Tongue (tissue), 2 donors: ENCODE data around the gene PARP4. TPM values are rescaled to one million over a fixed set of nuclear protein-coding genes. Genes with fewer than 3 reads are reported as not detected.
A peak's percentile ranks its signal among the peaks of the same experiment; 100 is the strongest.
"Not testable (repeated sequence)": the region's sequence is repeated elsewhere in the genome, so short reads cannot be mapped to it uniquely, and the experiment has no call there.

Source experiments
- DNase-seq: peaks from one replicate; pipeline ENCODE4 v3.0.0-alpha.2; 2015
- total RNA-seq: library from RNA; depleted of rRNA; stranded (reverse); fragments of >200 nt; gene quantifications from one replicate; pipeline ENCODE4 v1.2.3, GENCODE V29; 2014

PARP4 gene
- total RNA-seq, 1 donor from 2014 or later, result 37.0 TPM

DNA sequence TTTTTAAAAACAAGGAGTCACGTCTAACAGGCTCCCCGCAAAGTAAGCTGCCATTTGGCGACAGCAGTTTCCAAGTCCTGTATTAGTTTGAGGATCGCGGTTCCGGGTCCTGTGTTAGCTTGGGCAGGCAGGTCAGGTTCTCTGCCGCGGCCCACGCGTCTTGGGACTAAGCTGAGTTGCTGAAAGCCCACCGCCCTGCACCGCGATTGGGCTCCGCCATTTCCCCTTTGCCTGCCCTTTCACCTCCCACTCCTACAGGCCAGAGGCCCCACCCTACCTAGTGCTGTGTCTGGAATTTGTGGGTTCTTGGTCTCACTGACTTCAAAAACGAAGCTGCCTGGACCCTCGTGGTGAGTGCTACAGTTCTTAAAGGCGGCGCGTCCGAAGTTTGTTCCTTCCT is 6.8 kb downstream of the PARP4 start:
- DNase-seq, result no peak

DNA sequence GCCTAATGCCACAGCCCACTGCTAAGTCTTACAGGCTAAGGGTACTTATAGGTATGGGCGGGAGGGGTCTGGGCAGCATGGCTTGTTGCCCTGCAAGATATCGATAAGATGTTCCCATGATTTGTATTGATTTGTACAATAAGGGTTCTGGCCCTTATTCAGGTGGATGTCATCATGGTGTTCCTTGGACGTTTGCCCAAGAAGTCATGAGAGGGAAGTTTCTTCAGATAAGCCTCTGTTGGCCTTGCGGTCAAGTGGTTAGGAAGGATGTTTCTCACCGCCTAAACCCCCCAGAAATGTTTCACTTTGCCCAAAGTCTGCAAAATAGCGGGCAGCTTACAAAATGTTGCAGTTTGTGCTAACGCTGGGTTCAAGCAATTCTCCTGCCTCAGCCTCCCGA is 7.3 kb downstream of the PARP4 start:
- DNase-seq, result no peak

DNA sequence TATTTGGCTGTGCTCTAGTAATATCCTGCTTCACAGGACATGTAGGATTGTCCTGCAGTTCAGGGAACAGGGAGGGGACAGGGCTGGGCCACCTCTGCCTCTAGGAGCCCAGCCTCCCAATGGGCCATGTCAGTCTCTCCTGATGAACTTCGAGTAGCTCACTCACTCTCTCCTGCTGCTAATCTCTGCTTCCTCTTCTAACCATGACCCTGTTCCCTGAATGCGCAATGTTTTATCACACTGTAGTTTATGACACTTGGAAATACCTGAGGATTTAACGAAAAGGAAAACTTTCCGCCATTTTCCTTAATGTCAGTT is 9.2 kb downstream of the PARP4 start:
- DNase-seq, result no peak

DNA sequence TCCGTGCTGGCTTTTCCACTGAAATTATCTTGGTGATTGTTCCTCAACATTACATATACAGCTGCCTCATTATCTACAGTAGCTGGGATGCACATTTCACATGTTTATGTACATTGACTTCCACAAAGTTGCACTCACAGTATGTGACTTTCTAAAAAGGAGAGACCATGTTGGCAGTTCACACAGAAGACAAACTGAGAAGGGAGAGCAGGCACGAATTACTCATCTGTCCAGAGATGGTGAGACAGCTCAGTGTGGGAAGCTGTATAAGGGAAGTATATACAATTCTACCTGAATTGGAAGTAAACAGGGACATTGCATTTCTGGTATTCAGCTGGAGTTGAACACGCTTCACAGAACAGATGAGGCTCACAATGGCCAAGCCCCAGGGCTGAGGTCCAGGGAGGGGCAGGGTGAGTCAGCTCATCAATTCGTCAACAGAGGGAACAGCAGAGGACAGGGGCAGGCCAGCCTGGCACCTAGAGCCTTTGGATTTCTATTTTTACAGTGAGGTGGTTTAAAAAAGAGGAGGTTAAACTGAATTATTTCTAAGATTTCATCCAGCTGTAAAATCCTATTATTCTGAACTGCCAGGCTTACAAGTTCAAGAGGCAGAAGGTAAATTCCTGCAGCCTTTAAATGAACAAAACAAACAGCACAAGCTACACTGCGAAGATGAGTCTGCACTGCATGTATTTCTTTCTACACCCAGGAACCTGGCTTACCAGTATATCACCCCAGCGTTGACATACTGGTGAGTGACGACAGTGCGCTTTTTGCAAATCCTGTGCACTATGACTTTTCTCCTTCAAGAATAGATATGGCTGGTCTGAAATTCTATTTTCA is 9.8 kb downstream of the PARP4 start:
- no peak for DNase-seq

DNA sequence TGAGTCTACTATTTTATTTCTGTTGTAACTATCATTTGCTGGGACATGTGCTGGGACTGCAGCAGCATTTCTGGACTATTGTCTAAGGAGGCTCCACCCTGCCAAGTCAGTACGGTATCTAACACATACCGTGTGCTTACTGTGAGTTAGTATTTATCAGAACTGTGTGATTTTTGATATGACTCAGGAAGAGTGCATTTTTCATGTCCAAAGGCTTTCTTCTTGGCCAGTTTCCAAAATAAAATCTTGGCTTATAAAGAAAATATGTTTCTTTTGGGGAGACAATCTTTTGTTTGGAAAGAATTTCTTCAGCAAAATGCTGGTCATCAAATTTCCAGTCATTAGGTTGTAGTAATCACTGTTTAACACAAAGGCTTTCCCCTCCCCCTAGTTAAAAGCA is 11.6 kb downstream of the PARP4 start:
- peak; percentile 19 for DNase-seq

DNA sequence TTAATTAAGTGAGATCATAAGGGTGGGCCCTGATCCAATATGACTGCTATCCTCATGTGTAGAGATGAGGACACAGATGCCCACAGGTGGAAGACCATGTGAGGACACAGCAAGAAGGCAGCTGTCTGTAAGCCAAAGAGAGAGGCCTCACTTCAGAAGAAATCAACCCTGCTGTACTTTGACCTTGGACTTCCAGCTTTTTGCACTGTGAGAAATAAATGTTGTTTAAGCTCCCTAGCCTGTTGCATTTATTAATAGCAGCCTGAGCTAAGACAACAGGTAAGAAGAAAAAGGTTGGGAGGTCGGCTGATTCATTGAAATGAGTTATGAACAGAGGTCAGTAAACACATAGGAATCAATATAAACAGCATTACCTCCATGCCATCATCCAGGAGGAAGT is 14.8 kb downstream of the PARP4 start:
- DNase-seq, result no peak

DNA sequence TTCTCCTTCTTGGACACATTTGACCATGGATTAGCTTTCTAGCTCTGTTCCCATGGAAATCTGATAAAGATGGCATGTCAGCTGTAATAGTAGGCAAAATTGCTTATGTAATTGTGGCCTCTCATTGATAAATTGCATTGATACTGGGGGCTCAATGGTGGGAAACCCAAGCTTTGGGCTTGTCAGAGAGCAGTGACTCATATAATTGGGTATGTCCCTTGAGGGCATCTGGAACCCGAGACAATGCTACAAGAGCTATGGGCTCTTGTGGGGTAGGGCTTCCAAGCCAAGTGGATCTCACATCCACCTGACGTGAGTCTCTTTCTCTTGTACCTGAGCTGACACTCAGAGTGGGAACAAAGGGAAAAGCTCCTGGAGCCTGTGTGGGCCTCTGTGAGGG is 16.3 kb downstream of the PARP4 start:
- not testable (repeated sequence) for DNase-seq

DNA sequence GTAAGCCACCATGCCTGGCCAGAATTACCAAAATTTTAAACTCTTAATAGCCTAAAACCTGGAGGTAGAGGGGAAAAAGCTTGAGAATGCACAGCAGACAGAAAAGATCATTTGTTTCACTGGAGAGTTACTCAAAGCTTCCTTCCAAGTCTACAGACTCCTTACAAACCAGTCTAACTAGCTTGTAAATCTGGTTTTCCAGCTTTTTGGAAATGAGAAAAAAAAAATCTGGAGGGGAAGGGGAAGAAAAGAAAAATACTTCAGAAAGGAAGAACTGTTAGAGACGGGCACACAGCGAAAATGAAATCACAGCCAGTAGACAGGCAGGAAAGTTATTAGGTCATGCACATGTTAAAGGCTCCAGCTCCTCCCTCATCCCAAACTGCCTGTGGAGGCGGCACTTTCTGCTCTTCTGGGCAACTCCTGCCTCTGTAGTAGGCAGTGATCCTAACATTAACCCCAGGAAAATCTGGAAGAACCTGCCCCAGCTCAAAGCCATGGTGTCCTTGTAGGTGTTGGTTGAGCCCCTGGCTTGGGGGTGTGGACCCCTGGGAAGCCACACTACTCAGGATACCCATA is 17.3 kb downstream of the PARP4 start:
- DNase-seq, result peak; percentile 15

DNA sequence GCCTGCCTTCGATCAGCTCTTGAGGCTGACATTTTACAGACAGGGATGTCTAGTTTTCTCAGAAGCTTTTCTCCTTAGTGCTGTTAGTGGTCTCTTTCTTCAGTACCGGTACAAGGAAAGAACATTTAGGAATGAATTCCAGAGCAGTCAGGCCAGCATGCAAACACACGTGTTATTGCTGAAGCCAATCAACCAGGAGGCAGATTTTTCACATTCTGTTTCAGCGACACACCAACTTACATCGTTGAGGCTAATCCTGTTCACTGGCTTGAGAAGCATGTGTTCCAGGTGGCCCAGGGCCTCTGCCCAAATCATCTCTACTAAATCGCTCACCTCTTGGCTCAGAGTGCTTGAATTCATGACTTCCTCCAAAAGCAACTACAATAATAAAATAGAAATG is 19.2 kb downstream of the PARP4 start:
- no peak for DNase-seq

DNA sequence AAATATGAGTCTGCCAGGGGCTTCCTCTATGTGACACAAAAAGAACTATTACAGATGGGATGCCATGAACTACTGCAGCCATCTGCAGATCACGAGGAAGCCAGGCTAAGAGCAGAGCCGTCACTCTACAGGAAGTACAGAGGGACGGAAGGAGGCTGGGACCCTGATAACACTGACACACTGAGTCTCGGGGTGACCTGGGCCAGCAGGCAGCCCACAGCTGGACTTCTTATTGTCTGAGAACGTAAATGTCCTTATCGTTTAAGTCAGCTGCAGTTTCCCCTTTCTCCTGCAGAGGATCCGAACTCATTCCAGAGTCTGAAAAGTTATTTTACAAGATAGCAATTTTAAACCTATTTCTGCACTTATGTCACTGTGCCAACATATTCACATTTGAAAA is 20.7 kb downstream of the PARP4 start:
- no peak for DNase-seq

DNA sequence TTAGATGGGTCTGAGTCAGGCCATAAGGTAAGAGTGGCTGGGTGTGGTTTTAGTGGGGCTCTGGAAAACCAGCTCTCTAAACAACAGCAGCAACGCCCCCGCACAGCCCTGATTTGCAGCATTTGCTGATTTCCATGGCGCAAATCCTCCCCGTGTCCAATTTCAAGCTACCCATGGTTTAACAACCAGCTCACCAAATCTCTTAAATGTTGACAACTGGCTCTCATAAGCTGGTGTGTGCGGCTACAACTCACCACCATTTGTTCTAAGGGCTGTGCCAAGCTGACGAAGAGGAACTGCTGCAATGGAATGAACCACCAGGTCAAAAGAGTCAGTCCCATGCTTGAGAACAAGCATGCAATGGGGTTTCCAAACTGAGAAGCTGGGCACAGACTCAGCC is 22.9 kb downstream of the PARP4 start:
- peak; percentile 26 for DNase-seq

DNA sequence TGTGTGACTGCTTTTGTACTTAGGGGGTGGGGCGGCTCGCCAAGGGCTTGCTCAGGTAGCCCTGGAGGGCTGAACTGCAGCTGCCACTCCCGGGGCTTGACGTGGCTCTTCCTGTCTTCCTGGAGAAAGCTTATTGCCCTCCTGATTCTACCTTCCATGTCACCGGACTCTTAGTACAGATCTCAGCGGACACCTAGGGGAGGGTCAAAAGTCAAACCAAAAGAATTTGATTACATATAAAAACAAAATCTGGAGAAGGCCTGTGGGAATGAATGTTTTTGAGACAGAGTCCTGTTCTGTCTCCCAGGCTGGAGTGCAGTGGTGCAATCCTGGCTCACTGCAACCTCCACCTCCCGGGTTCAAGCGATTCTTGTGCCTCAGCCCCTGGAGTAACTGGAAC is 24.5 kb downstream of the PARP4 start:
- DNase-seq, result not testable (repeated sequence)

DNA sequence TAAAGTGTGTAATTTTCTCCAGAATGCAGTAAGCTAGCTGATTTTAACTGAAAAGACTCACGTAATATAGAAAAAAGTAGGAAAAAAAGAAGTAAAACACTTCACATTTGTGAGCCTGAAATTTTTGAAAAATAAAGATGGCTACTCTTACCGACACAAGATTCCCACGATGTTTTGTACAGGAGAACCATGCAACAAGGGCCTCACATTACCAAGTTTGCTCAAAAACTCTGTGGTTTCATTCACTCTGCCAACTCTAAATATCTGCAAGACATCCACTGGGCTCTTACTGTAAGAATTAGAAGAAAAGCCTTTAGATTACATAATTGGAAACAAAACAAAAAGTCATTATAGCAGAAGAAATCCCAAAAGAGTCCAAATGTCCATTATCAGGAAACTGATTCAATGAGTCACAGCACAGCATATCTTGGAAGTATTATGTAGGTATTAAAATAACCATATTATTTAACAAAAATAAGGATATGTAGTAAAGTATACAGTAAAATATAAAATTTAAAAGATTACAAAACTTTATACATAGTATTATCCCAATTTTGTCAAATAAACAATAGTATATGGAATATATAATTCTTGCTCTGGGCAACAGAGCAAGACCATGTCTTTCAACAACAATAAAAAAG is 26.4 kb downstream of the PARP4 start:
- not testable (repeated sequence) for DNase-seq

DNA sequence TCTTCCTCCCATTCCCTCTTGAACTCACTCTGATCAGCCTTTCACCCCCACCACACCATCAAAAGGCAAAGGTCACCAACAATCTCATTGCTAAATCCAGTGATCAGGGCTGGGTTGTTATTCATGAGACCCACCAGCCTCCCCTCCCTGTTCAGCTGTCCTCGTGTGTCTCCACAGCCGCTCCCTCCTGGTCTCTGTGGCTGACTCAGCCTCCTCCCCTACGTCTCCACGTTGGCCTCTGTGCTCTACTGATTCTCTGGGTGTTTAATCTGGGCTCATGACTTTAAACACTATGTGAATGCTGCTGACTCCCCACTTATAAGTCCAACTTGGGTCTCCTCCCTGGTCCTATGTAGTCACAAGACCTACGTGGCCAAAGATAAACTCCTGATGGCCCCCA is 38.9 kb downstream of the PARP4 start:
- DNase-seq, result no peak

DNA sequence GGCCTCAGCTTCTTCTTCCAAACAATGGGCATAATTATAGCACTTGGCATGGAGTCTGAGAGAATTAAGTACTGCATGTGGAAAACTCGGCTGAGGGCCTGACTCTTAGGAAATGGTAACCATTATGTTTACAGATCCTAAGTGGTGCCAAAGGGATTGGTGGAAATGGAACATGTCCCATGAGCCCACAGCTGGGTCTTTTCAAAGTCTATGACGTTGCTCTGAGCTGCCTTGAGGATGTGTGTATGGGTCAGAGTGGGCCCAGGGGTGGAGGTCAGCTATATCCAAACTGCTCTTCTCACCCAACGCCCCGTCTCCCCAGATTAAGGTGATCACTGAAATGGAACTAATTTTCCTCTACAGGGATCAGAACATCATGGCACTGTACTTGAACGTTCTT is 40.4 kb downstream of the PARP4 start:
- not testable (repeated sequence) for DNase-seq

DNA sequence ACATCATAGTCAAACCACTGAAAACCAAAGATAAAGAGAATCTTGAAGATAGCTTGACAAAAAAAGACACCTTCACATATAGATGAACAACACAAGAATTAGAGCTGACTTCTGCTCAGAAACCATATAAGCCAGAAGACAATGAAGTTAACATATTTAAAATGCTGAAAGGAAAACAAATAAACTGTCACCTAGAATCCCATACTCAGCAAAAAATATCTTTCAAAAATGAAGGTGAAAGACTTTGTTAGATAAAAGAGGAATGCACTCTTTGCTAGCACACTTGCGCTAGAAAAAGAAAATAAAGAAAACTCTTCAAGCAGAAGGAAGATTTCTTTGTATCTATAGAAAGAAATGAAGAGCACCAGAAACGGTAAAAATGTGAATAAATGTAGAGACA is 49.5 kb downstream of the PARP4 start:
- DNase-seq, result no peak

DNA sequence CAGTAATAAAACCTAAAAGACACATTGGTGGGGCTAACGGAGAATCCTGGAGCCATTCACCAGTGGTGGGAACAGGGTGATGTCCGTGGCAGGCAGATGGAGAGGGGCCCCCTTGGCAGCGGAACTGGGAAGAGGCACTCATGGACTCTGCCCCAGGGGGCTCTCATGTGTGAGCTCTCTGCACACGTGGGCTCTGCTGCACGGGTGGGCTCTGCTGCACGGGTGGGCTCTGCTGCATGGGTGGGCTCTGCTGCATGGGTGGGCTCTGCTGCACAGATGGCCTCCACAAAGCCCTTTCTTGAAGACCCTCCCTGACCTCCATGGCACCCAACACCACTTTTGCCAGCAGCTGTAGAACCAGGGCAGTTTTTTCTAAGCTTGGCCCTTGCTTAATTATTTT is 52.3 kb downstream of the PARP4 start:
- no peak for DNase-seq

DNA sequence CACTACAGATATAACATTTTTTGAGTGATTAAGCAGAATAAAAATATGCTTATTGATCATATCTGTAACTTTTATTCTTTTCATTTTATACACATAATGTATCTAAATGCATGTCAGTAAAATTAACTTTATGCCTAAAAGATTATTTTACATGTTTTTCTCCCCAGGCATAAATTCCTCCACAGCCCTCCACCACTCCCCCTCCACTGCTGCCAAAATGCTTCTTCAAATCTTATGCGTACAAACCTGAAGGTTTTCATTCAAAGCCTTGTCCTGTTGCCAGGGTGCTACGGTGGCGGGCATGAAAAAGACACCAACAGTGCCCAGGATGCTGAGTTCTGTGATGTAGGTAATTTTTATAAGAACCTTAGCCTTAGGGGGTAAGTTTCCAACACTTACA is 52.9 kb downstream of the PARP4 start:
- no peak for DNase-seq

DNA sequence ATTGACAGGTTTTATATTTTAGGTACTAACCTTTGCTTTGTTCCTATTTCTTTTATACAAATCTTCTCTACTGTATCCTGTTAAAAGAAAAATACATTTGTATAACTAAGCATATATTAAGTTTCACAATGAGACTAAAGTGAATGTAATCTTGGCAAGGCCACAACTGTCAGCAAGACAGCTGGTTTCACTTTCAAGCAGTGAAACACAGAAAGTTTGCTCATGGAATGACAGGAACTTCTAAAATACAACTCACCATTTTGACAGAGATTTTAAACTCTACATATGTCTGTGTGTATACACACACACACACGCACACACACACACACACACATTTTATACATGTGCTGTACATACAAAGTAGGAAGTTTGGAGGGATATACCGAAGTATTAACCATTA is 53.3 kb downstream of the PARP4 start:
- peak; percentile 38 for DNase-seq

DNA sequence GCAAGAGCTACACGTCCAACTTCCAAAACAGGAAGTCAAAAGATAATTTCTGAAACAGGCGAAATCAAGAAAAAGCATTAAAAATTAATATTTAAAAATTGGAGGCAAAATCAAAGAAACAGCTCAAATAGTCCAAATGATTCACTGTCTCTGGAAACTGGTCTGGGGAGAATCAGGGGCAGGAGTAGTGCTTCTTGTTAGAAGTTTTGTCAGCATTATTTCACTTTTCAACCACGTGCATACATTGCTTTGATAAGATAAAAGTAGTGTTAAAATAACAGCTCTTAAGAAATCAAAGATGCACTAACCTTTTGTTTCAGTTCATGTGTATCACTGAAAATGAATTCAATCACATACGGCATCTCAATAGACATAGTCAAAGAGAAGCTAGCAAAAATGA is 53.8 kb downstream of the PARP4 start:
- no peak for DNase-seq

DNA sequence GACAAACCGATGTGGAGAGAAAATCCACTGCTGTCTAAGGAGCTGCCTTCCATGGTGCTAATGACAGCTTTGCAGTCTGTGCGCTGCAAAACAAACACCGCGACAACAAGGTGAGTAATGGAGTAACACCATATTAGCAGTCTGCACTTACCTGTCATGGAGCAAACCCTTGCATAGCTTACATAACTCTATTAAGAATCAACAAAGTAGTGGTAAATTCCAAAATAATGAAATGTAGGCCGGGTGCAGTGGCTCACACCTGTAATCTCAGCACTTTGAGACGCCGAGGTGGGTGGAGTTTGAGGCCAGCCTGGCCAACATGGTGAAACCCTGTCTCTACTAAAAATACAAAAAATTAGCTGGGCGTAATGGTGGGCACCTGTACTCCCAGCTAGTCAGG is 56.2 kb downstream of the PARP4 start:
- DNase-seq, result no peak

DNA sequence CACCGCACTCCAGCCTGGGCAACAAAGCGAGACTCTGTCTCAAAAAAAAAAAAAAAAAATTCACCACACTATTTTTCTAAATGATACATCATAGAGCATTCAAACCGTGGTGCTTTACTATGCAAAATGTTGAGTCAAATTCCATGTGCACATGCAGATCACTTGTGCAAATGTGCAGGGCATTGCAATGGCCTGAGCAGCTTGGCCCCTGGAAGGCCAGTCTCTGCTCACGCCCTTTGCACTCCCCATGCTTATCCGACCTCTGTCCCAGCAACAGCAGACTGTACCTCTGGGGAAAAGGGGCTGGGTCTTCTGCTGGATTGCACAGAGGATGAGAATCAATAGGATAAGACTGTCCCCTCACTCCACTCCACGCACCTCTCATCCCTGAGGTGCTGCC is 58.5 kb downstream of the PARP4 start:
- DNase-seq, result no peak

DNA sequence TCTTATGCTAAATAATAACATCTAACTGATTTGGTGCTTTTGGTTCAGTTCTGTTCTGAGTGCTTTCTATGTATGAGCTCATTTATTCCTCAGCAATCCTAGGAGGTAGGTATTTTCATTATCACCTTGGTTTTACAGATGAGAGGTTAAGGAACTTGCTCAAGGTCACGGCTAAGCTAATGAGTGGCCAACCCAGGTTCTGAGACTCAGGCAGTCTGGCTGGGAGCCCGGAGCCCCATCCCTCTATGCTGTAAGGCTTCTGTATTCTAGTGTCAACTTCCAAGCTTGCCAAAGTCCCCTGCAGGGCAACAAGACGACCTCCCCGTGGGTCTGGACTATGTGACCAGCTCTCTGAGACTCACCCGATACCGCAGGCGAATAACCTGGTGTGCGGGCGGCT is 60.5 kb downstream of the PARP4 start:
- no peak for DNase-seq

DNA sequence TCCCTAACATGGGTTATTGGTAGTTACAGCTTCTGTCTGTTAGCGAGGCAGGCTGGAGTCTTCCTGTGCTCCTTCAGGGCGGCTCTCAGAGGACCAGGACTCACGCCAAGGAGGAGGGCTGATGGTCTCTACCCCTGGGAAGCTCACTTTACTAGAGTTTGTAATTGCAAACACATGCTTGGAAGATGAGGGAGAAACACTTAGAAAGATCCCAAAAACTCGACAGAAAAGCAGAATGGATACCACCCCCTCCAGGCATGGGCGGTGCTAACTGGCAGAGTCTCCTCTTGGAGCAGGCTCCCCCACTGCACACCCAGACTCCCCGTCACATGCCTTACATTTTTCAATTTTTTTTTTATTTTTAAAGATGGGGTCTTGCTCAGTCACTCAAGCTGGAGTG is 62.0 kb downstream of the PARP4 start:
- DNase-seq, result peak; percentile 69
